GM21825 (cell line): Measurements from ENCODE around the gene SGF29.
A peak's percentile ranks its signal among the peaks of the same experiment; 100 is the strongest.
"Not testable (repeated sequence)": the region's sequence is repeated elsewhere in the genome, so short reads cannot be mapped to it uniquely, and the experiment has no call there.

Experiments
- ATAC-seq: cut with Tn5 transposase; IDR thresholded peaks from one replicate; pipeline ENCODE4 v1.9.1; 2021; ENCODE audit warnings: mild to moderate bottlenecking, moderate library complexity; ENCODE audit not compliant: unreplicated experiment

The SGF29 gene

DNA sequence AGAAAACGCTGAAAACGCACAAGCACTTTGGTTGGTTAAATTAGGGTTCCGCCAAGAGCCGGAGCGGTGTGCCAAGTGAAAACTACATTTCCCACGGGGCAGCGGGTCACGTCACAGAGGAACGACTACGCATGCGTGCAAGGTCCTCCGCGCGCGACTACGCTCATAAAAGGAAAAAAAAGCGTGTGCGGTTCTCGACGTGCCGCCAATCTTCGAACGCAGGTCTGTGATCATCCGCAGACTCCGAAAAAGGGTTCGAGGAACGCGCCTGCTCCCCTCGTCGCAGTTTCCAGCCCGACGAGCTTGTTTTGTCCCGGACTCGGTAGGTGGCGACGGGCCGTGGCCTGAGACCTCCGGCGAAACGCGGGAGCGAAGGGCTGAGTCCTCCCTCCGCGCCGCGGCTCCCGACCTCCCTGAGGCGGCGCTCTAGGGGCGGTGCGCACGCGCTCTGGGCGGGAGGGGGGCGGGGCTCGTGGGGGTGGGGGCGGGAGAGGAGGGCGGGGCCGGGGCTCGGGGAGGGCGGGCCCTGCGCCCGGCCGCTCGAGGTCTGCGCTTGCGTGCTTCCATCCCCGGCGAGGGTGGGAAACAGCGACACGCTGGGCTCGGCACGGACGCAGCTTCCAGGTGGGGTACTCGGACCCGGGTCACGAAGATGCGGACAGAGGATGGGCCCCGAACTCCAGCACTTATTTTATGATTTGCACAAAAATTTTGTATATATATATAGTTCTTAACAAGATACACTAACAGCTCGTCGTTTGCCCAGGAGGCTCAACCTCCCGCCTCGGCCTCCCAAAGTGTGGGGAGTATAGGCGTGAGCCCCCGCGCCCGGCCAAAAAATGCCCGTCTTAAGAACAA, at the start of gene SGF29:
Gene SGF29, plus strand, starts transcription at position 145 of the 858 bp plus-strand sequence. CDS start 27,150 bp downstream, outside the sequence.
- peak; percentile 72 for ATAC-seq

DNA sequence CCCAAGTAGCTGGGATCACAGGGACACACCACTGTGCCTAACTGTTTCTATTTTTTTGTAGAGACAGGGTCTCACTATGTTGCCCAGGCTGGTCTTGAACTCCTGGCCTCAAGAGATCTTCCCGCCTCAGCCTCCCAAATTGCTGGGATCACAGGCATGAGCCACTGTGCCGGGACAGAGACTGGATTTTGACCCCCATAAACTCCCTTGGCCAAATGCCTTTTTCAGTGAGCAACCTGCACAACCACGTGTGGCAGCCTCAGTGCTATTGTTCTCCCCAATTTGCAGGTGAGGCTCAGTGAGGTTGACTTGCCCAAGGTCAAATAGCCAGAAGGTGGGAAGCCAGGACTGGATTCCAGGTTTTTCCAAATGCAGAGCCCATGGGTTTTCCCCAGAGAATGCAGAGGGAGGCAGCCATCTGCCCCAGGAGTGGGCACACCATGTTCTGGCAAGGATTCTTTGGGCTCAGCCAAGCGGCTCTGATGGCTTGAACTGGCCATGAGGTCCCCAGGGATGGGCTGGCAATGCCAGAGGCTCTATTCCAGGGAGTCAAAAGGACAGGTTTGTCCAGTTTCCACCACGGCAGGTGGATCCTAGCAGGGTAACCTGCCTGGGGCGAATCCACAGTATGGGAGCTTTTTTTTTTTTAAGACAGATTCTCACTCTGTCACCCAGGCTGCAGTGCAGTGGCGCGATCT, 48.9 kb upstream of the SGF29 start:
- ATAC-seq, result no peak

DNA sequence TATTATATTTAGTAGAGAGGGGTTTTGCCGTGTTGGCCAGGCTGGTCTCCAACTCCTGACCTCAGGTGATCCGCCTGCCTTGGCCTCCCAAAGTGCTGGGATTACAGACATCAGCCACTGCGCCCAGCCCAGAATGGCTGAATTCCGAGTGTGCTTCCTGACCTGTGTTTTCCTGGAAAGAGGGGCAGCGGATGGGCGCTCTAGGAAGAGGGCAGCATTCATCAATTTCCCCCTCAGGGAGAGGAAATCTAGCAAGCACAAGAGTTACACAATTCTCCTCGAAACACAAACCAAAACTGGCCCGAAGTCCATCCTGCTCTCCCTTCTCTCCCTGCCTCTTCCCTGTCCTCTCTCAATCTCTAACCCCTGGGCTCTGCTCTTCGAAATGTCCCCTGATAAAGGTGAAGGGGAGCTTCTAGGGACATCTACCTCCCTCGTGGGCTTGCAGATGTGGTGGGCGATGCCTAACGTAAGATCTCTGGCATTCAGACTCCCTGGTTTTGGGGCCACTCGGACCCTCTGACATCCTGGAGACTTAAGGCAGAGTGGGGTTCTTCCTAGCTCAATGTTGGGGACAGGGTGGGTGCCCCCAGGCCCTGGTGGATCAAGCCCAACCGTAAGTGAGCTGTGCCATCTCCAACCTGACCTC, 48.1 kb upstream of the SGF29 start:
- no peak for ATAC-seq

DNA sequence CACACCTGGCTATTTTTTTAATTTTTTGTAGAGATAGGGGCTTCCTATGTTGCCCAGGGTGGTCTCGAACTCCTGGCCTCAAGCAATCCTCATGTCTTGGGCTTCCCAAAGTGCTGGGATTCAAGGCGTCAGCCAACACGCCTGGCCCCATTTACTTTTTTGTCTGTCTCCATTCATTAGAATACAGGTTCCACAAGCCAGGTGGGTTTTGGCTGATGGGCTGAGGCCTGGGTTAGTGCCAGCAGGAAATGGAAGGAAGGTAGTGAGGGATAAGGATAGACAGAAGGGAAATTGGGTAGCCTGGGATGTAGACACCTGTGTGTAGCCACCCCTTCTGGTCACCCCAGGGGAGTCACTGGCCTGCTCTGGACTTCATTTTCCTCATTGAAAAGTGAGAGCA, 42.7 kb upstream of the SGF29 start:
- no peak for ATAC-seq

DNA sequence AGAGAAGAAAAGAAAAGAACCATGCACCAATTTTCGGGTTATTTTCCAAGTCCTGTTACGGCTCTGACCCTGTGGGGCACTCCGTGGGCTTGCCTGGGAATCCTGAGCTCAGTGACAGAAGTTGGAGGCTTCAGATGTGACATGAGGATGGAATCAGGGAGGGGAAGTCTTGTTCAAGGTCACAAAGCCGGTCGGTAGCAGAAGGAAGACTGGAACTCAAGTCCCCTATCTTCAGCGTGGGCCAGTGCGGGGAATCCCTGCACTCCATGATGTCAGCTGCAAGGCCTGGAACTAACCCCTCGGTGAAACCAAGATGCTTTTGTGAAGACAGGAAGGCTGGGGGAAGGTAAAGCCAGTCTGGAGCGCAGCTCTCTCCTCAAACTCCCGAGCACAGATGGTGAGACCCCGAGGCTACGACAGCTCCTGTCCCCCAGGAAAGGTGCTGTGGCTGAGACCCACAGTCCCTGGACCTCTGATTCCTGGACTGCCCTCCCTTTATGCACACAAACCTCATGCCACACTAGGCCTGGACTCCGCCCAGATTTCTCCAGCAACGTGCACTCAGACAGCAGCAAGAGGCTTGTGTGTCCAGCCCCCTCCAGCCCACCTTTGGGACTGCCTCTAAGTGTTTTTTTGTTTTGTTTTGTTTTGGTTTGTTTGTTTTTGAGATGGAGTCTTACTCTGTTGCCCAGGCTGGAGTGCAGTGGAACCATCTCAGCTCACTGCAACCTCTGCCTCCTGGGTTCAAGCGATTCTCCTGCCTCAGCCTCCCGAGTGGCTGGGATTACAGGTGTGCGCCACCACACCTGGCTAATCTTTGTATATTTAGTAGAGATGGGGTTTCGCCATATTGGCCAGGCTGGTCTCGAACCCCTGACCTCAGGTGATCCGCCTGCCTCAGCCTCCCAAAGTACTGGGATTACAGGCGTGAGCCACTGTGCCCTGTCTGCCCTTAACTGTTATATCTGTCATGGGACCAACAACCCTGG, 41.6 kb upstream of the SGF29 start:
- no peak for ATAC-seq

DNA sequence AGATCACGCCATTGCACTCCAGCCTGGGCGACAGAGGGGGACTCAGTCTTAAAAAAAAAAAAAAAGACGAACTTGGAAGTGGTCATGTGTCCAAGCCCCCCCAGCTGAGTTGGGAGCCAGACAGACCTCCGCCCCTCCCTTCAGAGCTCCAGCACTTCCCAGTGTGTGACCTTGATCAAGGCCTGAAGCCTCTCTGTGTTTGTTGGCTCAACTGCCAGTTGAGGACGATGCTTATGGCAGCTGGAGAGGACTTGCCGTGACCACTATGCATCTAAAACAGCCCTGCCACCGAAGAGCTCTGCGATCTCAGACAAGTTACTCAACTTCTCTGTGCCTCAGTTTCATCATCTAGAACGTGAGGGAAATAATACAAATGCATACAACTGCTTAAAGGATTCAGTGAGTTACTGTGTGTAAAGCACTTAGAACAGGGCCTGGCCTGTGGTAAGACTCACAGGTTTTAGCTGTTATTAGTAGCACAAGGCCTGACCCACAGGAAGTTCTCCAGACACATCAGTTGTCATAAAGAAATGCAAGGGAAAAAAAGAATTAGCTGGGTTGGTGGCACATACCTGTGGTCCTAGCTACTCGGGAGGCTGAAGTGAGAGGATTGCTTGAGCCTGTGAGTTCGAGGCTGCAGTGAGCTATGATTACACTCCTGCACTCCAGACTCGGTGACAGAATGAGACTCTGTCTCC, 40.1 kb upstream of the SGF29 start:
- ATAC-seq, result no peak

DNA sequence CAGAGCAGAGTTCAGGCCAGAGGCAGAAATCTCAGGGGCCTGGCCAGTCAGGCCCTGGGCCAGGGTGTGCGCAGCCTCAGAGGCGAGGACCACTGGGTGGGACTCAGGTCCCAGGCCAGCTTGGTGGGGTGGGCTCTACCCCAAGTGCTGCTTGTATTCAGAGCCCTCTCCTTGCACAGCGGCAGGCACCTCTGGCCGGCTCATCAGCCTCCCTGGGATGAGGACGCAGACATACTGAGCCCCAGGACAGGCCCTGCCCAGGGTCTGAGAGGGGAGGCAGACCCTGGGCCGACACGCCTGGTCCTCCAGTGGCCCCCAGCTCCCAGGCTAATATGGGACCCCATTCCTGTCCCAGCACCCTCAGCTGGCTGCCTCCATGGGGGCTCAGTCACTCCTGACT, 39.5 kb upstream of the SGF29 start:
- ATAC-seq, result no peak

DNA sequence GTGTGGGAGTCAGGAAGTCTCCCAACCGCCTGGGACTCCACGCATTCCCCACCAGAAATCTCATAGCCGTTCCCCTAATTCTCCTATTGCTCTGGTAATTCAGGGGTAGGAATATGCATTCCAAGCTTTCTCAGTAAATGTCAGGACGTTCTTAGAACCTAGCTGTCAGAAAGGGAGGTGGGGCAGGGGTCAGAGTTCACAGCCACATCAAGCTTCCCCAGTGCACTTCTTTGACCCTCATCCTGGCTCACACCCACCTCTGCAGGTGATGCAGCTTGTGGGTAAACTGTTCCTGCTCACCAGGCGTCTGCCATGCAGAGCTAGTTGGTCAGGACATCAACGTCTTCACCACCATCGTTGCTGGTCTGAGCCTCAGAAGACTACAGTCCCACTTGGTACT, 33.0 kb upstream of the SGF29 start:
- ATAC-seq, result no peak

DNA sequence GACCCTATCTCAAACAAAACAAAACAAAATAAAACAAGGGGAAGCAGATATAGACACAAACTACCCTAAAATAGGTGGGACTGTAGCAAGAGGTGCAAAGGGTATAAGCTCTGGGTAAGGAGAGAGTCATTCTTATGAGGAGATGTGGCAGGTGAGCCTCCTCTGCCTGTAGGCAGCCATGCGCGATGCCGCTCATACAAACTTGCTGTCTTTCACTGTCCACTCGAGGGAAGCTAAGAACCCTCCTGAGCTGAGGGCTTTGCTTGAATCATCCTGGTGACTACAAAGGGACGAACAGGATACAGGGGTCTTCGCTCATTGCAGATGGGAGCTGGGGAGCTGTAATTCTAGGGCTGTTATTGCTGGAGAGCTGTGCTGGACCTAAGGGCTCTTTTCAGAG, 32.3 kb upstream of the SGF29 start:
- no peak for ATAC-seq

DNA sequence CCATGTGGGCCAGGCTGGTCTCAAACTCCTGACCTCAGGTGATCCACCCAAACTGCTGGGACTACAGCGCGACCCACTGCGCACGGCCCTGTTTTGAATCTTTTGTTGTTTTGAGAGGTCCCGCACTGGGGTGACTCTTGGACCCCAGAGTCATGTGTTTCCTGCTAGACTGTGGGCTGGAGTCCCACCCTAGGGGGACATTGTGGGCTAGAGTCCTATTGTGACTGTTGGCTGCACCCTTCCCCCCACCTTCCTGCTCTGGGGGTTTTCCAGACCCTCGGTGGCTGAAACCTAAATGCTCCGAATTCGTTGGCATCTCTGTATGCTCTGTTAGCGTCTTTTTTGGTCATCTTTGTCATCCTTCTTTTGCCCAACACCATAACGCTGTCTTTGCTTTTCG, 30.9 kb upstream of the SGF29 start:
- ATAC-seq, result no peak

DNA sequence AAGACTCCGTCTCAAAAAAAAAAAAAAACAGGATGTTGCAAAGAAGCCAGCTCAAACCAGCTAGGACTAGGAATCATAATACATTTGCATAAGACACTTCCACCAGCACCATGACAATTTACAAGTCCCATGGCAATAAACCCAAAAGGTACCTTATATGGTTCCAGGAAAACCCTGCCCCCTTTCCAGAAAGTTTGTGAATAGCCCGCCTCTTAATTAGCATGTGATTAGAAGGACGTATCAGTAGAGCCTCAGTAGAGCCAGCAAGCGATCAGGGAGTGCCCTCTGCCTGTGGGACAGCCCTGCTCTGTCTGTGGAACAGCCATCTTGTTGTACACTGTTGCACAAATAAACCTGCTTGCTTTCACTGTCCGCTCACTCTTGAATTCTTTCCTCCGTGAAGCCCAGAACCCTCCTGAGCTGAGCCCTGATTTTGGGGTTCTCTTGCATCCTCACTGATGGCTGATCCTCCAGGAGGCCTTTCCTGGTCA, 29.0 kb upstream of the SGF29 start:
- no peak for ATAC-seq

DNA sequence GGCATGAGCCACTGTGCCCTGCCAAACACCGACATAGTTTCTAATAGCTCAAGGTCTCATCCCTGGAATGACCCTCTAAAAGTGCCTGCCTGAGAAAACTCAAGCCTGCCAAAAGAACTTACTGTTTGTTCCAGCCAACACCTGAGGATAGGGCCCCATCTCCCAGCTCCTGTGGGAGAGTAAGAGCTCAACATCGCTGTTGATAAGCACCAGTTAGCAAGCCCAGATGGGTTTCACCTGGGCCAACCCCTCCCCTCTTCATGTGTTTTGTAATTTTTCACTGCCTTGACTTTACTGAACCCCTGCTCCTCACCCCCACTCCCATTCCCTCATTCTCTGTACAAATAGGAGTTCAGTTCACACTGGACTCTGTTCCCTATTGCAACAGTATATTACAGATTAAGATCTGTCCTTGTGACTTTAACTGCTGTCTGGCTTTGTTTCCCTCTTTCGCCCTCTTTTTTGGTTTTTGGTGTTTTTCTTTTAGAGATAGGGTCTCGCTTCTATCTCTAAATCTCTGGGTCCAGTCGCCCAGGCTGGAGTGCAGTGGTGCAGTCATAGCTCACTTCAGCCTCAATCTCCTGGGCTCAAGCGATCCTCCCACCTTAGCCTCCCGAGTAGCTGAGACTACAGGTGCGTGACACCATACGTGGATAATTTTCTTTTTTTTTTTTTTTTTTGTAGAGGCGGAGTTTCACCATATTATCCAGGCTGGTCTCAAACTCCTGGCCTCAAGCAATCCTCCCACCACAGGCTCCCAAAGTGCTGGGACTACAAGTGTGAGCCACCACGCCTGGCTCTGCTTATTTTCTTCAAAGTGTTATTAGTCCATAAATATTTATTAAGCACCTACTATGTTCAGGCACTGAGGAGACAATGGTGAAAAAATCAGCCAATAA, 27.3 kb upstream of the SGF29 start:
- ATAC-seq, result no peak

DNA sequence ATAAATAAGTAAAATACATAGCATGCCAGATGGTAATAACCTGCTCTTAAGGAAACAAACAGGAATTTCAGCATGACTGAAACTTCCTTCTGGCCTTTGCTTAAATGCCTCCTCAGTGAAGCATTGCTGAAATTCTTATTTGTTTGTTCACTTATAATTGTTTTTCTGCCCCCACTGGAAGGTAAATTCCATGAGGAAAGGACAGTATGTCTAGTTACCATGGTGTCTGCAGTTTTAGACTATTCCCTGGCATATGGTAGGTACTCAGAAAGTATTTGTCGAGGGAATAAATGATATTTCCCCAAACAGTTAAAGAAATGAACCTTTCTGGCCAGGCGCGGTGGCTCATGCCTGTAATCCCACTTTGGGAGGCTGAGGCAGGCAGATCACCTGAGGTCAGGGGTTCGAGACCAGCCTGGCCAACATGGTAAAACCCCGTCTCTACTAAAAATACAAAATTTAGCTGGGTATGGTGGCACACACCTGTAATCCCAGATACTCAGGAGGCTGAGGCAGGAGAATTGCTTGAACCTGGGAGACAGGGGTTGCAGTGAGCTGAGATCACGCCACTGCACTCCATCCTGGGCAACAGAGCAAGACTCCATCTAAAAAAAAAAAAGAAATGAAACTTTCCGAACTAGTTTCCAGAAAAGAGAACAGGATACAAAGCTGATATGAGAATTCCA, 26.5 kb upstream of the SGF29 start:
- ATAC-seq, result not testable (repeated sequence)

DNA sequence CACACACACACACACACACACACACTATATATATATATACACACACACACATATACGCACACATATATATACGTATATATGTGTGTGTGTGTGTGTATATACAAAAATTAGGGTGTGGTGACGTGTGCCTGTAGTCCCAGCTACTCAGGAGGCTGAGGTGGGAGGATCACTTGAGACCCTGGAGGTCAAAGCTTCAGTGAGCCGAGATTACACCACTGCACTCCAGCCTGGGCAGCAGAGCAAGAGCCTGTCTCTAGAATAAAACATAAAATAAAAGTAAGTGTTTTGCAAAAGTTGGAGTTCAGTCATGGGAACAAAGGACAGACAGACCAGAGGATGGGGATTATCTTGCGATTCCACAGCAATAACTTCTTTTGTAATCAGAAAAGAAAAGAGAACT, 25.7 kb upstream of the SGF29 start:
- no peak for ATAC-seq

DNA sequence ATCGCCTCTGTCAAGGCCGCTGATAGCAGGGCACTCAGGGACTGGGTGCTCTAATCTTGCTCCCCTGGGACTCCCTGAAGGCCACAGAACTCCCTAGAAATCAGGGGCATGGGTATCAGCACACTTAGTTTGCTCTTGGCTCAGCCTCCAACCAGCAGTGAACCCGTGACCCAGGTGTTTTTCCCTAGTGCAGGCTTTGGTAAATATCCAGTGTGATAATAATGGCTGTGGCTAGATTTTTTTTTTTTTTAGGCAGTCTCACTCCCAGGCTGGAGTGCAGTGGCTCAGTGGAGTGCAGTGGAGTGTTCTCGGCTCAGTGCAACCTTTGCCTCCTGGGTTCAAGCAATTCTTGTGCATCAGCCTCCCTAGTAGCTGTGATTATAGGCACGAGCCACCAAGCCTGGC, 25.3 kb upstream of the SGF29 start:
- no peak for ATAC-seq

DNA sequence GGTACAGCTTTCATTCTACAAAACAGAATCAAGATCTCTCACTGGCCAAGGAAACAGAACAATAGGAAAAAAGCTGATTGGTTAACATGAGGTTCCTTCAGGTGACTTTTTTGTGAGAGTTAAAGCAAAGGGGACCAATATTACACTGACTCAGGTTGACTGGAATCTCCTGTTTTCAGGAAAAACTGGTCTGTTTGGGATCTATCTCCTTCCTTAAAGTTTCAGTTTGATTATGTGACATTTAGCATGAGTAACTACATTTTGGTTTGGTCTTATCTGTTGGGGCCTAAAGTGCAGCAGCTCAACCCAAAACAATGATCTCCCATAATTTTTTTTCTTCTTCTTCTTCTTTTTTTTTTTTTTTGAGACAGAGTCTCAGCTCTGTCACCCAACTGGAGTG, 24.6 kb upstream of the SGF29 start:
- no peak for ATAC-seq

DNA sequence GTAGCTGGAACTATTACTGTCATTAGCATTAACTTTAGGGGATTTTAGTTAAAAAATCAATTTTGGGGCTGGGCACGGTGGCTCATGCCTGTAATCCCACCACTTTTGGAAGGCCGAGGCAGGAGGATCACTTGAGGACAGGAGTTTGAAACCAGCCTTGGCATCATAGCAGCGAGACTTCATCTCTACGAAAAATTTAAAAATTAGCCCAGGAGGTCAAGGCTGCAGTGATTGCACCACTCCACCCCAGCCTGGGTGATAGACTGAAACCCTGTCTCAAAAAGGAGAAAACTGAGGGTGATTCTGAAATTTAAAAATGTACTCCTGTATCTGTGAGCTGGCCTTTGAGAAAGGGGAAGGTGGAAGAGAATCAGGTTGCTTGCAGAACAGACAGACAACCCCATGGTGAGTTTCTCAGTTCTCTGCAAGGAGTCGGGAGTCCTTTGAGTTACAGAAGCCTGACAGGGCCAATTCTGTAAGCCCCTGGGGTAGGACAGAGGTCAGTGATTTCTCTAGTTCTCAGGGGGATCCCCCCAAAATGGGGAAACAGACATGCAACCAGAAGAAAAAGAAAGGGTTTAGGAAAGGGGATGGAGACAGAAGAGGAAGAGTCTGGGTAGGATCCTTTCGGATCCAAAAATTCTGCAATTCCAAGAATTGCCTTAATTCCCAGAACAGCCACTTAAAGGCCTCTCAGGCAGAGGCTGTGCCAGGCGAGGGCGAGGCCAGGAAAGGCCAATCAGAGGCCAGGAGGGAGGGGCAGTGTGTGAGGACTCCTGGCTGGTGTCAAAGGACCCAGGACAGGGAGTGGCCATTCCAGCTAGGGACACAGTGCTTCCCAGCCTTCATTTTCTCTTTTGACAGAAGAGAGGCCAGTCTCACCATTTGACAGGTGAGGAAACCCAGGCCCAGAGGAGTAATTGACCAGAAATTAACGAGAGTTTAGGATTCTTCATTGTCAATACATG, 21.7 kb upstream of the SGF29 start:
- no peak for ATAC-seq
